HG03095 (cell line): Measurements from ENCODE around the gene SSU72.
"Not testable (repeated sequence)": the region's sequence is repeated elsewhere in the genome, so short reads cannot be mapped to it uniquely, and the experiment has no call there.

Experiments
- ATAC-seq: cut with Tn5 transposase; IDR thresholded peaks from one replicate; pipeline ENCODE4 v1.9.1; 2021; ENCODE audit warnings: moderate library complexity; ENCODE audit not compliant: unreplicated experiment

SSU72 gene

DNA sequence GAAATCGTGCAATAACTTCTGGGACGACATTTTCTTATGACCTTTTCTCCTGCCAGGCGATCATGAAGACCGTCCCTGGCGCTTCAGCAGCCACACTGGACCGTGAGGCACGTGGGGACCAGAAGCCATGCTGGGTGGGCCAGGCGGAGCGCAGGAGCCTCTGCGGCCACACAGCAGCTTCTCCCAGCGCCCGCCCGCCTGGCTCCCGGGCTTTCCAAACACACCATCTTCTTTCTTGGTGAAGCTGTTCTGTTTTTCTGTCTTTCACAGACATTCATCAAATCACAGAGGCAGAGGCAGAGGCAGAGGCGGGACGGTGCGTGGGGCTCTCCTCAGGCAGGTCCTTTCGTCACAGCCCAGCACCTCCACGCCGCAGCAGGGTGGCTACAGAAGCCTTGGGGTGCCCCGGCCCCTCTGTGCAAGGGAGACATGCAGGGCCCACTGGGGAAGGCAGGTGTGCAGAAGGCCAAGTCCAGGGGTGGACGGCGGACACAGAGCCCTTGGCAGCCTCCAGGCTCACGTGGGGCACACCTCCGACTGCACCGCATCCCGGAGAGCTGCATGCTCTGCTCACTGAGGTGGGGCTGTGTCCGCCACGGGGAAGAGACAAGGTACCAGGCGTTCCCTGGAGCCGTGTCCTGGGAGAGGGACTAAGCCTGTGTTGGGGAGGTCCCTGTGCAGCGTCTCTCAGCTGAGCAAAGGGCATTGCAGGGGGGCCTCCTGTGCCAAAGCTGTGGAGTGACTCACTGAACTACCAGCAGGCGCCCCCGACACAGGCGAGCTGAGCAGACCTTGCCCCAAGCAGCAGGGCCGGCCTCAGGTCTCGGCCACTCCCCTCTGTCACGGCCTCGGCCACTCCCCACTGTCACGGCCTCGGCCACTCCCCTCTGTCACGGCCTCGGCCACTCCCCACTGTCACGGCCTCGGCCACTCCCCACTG, 31.6 kb downstream of the SSU72 start:
- no peak for ATAC-seq

DNA sequence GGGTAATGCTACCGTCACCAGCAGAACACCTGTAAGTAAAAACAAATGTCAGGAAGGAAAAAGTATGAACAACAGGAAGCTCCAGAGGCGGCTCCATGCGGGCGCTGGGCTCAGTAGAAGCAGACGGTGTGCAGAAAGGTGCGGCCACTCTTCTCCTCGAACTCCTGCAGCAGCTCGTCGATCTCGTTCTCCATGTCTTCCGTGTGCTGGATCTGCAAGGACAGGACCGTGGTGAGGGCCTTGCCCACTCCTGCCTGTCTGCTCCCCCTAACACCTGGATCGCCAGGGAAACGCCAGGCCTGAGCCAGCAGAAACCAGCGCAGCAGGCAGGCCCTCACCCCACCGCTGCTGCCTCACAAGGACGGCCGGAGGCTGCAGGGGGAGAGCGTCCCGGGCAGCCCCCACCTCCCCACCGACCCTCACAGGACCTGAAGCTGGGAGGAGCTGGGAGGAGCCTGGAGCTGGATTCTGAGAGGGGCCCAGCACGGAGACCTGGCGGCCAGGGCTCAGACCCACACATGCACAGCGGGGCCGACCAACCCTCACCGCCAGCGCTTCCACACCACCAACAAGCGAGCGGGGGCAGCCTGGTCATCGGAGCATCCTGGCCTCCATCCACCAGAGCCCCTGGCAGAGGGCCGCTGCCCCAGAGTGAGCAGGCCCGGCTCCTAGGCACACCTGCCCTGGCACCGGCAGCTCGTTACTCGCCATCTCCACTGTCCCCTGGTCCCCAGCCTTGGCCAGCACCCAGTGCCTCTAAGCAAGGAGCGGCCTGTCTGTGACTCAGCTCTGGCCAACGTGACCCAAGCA, 32.5 kb downstream of the SSU72 start:
- ATAC-seq, result no peak

DNA sequence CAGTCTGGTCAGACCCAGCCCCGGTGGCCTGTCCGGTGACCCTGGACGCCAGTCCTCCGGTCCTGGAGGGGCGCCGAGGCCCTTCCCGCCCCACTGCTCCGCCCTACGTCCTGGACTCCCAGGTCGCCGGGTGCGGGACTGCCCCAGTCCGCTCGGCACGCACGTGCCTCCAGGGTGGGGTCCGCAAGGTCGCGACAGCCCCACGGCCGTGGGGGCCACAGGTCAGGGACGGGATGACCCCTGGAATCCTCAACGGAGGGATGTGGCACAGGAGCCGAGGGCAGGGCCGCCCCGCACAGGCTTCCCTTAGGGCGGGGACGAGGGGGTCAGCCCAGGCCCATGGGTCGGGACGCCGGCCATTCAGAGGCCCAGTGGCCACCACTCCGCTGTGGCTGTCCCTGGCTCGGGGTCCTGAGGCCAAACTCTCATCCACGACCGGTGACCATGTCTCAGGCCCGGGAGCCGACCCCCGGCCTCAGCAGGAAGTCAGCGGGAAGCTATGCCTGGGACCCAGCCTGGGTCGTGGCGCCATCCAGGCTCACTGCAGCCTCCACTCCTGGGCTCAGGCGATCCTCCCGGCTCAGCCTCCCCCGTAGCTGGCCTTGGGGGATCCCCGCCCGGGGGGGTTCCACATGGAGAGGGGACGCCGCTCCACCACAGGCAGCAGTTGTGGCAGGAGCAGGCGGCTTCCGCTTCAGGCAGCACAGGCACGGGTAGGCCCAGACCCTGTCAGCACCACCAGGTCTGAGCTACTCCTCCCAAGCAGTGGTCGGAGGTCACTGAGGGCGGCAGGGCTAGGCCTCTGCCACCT, 33.6 kb downstream of the SSU72 start:
- ATAC-seq, result no peak

DNA sequence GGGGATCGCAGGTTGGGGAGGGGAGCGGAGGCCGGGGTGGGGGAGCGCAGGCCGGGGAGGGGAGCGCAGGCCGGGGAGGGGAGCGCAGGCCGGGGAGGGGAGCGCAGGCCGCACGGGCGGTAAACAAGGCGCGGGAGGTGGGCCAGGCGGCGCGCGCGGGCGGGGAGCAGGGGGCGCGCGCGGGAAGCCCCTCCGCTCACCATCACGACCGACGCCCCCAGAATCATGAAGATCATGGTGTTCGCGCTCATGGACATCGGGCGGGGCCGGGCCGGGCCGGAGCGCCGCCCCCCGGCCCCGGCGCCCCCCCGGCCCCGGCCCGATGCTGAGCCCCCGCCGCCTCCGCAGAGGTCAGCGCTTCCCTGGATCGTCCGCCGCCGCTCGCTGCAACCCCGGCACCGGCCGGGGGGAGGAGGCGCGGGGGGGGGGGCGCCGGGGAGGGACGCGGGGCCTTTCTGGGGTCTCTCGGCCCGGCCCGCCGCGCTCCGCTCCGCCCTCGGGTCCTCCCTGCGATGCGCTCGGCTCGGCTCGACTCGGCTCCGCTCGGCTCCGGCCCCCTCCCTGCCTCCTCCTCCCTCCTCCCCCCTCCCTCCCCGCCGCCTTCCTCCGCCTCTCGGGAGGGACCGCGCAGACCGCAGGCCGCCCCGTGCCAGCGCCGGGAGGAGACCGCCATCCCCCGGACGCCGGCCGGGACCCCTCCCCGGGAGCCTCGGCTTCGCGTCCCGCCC, 34.4 kb downstream of the SSU72 start, which contains the start of gene TMEM240:
Gene TMEM240 (minus strand): TSS at position 535 of the 728 bp plus-strand sequence. CDS start 278 bp downstream, at position 257.
- ATAC-seq, result no peak

DNA sequence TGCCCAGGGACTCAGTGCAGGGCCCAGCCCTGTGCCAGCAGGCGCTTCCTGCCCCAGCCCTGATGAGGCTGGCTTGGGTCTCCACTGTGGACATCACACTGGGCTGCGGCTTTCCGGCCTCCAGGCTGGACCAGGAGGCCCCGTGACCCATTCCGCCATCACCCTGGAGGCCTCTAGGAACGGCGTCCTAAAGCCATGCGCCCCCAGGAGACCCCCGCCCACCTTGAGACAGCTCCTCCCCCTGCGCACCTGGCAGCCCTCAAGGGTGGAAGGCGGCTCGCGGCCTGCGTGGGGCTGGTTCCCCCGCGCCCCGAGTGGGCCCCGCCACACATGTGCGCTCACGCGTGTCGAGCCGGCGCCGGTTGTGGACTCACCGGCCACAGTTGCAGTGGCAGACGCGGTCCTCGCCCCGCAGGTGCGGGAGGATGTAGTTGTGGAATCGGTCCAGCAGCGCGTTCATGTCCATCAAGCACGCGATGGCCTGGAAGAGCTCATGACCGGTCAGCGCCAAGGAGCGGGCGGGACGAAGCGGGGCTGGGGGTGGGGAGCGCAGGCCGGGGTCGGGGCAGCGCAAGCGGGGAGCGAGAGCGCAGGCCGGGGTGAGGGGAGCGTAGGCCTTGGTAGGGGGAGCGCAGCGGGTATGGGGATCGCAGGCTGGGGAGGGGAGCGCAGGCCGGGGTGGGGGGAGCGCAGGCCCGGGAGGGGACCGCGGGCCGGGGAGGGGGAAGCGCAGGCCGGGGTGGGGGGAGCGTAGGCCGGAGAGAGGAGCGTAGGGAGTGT, 35.2 kb downstream of the SSU72 start:
- ATAC-seq, result no peak

DNA sequence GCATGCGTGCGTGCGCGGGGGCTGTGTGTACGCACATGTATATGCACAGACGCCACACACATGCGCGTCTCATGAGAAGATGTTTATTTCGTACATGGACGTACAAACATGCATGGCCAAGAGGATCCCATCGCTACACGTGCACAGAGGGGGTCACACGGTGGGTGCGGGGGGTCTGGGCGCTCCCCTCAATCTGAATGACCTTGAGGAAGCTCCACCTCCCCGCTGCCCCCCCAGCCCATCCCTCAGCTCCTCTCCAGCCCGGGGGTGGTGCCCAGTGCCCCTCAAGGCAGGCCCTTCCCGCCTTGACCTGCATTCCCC, 35.7 kb downstream of the SSU72 start:
- no peak for ATAC-seq

DNA sequence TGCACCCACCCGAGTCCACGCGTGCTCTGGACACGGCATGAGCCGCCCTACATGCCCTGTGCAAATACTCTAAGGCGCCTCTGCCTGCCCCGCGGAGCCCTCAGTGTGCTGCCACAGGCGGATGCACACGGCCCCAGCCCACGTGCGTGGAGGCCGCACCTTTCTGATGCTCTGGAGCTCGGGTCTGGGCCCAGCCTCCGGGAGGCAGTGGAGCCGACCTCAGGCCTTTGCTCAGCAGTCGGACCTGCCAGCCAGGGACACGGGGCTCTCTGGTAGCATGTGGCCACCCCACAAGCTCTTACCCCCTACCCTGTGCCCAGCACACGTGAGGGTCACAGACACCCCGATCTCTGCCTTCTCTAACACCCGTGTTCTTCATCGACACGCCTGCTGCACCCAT, 36.3 kb downstream of the SSU72 start:
- ATAC-seq, result no peak

DNA sequence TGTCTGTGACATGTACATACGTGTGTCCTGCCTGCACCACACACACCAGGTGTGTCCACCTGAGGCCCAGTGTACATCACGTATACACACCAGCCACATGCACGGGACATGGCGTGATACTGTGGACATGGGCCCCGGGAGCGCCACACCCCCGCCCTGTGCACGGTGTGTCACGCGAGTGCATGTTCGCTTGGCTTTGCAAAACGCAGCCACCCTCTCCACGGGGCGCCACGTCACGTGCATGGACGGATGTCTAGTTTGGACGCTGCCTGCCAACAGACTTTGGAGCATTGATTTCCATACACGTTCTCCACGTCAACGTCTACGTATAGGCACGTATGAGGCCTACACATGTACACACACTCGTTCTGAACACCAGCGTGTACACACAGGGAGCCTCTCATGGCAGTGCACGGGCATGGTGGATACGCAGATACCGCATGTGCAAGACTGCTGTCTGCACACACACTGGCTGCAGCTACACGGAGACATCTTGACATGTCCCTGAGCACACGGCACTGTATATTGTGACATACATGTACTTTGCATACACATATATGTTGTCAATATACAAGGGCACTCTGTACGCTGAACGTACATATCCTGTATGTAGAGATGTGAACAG, 36.9 kb downstream of the SSU72 start:
- ATAC-seq, result no peak

DNA sequence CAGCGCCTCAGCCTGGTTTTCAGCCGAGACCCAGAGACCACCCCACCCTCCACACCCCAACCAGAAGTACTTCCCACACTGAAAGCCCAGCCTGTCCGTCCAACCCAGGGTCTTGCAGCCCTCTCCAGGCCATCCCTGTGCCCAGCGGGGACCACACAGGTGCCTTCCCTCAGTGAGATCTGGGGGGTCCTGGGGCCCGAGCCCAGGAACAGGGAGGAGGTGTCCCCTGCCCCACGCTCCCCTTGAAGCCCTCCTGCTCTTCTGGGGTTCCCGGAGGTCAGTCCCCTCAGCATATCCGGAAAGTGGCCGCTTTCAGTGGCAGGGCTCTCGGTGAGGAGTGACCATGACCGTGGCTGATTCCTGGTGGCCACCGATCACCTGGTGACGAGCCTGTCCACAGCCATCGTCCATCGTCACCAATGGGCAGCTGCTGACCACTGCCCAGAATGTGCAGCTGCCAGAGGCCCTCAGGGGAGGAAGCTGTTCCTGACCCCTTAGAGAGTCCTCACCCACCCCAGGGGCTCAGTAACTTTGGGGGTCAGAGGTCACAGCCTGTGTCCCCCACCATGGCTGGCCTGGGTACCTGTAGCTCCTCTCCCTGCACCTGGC, 37.6 kb downstream of the SSU72 start:
- ATAC-seq, result no peak

DNA sequence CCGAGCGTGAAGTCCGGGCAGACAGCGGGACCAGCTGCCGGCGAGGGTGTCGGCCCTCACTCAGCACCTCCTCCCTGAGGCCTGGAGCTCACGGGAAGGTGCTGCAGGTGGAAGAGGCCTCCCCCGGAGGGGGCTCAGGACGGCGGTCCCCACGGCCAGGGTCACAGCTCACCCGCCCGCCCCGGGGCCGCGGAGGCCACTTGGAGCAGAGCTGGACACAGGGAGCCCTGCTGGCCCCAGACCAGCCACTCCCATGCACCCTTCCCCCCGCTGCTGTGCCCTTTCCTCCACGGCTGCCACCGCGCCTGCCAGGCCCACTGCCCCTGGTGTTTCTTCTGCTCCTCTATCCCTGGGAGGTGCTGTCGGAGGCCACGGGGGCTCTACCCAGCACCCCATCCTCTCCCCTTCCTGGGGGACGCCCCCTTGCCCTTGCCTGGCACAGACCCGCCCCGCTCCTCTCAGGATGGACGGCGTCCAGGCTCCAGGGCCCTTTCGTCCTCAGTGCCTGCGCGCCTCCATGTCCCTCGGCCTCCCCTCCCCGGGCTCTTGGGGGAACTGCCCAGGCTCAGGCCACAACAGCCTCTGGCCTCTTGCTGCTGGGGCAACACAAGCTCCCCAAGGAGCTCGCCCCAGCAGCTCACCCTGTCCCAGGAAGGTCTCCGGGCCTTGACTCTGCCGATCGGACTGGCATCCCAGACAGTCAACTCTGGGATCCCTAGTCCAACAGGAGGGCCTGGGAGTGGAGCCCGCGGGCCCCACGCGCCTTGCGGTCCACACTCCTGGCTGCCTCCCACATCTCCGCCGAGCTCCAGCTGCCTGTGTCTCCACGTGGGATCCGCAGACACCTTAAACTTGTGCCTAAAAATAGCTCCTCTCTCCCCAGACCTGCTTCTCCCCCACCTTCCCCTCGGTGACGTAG, 38.4 kb downstream of the SSU72 start:
- no peak for ATAC-seq

DNA sequence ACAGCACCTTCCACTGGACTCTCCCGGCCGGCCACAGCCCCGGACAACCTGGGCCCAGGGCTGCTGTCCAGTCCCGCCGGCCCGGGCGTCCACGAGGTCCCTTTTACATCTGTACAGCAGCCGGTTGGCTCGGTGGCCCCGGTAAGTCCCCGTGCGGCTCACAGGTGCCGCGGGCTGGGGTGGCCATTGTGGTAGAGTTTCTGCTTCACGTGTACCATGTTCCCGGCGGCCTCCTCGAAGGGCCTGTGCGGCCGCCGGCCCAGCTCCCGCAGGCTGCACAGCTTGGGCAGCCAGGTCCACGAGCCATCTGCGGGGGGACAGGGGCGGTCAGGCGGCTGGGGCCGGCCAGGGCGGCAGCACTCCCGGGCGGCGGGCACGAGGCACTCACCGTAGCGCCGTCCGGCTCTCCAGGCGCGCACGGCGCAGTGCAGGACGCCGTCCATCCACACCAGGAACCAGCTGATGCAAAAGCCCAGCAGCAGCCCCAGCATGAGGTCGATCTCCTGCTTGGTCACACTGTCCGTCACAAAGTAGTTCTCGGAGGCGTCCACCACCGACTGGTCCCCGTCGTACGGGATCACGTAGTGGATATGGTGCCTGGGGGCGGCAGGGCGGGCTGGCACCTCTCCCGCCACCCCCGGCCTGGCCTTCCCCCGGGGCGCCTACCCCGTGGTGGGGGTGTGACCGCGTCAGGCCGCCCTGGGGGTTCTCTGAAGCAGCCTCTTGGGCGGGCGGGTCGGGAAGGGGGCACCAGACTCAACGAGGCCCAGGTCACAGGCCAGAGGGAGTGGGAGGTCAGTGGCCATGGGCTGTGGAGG, 39.3 kb downstream of the SSU72 start:
- no peak for ATAC-seq

DNA sequence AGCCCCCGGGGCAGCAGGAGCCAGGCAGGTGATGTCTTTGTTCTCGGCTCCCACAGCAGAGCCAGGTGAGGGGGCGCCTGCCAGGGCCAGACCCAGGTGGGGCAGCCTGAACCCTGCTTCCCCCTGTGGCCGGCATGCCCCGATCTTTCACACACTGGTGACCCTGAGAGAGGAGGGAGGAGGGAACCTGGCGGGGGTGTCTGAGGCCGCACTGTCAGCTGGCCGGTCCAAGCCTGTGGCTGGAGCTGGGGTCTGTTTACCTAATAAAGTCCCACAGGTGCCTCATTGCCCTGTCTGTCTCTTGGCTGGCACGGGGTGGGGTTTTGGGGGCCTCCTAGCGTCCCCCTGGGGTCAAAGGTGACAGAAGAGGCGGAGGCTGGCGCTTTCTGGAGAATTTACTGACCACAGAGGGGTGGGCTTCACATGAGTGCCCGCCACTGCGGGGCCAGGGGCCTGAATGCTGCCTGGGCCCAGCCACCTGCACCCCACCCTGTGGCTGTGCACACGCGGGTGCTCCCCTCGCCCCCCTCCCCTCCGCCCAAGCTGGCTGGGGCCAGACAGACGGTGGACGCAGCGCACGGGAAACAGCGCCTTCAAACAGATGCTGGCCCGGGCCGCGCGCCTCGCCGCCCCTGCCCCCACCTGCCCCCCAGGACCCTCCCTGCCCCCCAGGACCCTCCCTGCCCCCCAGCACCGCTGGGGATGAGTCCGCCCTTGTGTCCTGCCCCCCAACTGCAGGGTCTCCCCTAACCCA, 40.1 kb downstream of the SSU72 start:
- no peak for ATAC-seq

DNA sequence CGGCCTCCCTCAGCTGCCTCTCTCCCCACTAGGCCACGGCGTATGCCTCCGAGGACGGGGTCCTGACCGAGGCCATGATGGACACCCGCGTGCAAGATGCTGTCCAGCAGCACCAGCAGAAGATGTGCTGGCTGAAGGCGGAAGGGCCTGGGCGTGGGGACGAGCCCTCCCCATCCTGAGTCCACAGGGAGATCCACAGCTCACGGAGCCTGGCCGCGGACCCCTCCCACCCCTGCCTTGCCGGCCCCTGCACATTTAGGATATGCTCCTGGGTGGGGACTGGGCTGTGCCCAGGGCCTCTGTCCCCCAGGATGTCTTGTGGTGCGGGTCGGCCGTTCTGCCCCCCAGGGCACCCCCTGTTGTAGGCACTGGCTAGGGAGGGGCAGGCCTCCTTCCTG, 40.8 kb downstream of the SSU72 start:
- ATAC-seq, result not testable (repeated sequence)

DNA sequence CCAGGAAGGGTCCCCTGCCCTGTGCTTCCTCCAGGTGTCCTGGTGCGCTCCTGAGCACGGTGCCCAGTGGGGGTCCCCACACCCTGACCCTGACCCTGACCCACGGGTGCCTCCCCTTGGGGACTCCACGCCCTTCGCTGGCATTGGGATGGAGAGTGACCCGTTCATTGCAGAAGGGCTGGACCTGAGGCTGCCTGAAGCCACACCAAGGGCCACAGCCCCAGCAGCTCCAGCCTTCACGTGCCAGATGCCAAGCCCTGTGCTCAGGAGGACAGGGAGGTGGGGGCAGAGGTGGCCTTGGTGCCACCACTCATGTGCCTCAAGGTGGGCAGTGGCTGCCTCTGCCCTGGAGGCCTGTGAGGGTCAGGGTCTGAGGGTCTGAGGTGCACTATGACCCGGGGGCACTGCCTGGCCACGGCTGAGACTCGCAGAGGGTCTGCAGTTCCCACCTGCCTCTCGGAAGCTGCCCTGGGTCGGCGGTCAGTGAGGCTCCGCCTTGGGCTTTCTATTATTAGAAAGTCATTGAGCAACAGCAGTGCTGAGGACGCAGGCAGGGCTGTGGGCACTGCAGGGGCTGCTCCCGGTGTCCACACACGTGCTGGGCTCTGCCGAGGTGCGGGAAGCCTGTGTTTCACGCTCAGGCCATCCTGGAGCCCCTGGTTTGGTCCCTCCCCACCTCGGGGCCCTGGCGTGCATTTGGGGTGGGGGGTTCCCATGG, 41.3 kb downstream of the SSU72 start:
- ATAC-seq, result not testable (repeated sequence)

DNA sequence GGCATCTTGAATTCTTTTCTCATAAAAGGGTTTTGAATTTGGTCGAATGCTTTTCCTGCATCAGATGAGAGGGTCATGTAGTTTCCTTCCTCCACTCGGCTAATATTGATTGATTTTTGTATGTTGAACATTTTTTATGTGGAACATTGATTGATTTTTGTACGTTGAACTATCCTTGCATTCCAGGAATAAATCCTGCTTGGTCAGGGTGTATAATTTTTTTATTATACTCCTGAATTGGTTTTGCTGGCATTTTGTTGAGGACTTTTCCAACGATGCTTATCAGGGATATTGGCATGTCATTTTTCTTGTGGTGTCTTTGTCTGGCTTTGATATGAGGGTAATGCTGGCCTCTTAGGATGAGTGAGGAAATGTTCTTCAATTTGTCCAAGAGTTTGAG, 42.7 kb downstream of the SSU72 start:
- ATAC-seq, result no peak

DNA sequence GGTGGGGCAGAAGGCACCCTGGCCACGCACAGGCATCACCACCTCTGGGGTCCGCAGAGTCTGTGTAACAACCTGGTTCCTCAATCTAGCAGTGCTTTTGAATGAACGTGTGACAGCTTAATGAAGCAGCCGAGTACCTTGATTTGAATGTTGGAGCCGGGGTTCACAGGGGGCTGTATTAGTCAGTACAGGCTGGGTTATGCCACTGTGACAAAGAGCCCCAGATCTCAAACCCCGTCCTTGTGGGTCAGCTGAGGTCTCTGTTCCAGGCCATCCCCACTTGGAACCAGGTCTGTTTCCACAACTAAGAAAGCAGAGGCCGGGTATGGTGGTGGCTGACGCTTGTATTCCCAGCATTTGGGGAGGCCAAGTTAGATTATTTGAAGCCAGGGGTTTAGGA, 44.7 kb downstream of the SSU72 start:
- no peak for ATAC-seq
